ENCODE results near the gene PLOD1. TPM values are rescaled to one million over a fixed set of nuclear protein-coding genes. Genes with fewer than 3 reads are reported as not detected.

The PLOD1 gene
- total RNA-seq: 369 and 388 TPM in 2 replicates

GRCh38 chr1:11934302-11935056 lies at the start of gene PLOD1:
Gene PLOD1, plus strand, starts transcription at chr1:11934717. Its CDS starts 63 bp downstream, at chr1:11934780.

DNA sequence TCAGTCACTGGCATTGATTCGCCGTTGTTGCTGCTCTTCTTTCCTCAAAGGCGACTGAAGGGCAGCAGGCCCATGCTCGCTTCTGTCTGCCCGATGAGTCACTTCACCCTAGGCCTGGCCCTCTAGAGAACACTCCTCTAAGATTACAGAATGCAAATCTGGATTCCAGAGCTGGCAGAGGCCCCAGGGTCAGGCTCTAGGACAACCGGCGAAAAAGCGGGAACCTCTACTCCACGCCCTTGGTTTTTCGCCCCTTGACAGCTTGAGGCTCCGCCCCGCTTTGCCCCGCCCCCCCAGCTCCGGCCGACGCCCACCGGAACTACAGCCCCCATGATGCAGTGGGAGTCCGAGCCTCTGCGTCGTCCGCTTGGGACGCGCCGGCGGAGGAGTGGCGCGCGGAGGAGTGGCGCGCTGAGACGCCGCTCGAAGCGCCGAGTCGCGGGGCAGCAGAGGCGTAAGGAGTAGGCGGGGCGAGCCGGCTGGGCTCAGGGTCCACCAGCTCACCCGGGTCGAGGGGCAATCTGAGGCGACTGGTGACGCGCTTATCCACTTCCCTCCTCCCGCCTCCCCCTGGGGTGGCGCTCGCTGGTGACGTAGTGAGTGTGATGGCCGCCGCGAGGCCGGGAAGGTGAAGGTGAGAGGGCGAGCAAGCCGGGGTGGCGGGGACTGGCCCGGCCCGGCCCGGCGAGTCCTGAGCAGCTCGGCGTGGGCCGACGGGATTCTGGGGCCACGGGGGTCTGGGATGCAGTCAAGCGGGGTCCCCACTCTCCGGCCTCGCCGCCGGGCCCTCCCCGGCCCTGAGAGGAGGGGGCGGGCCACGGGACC lies 45.5 kb downstream of the PLOD1 start, which contains the start of gene MFN2:
Gene MFN2, plus strand, starts transcription at position 594 of the 825 bp plus-strand sequence. CDS start 8,725 bp downstream, outside the sequence.

Small RNA genes lying within 50 kb of the gene (small RNA-seq; reads per million reads assigned to genes)
- gene AL096840.1 (ENCODE audit: low replicate concordance) (not detected), gene RF00019 (ENCODE audit: low replicate concordance) (not detected), gene RNU5E-4P (ENCODE audit: low replicate concordance) (57.8 reads per million, percentile 98 among the genes with 10 or more reads in this experiment)

Other genes with a start within 250 kb of the PLOD1 start
- gene DRAXIN, start 243.0 kb upstream of the PLOD1 start, total RNA-seq: under 0.01 TPM in 1 of 2 replicates, not detected in the other
- gene AGTRAP, start 198.6 kb upstream of the PLOD1 start, total RNA-seq: 46.2 and 72.7 TPM in 2 replicates
- gene C1orf167, start 172.5 kb upstream of the PLOD1 start, total RNA-seq: not detected in 2 replicates
- 21.8 and 27.8 TPM in 2 replicates for gene MTHFR, start 128.8 kb upstream of the PLOD1 start, total RNA-seq
- gene CLCN6, start 128.5 kb upstream of the PLOD1 start, total RNA-seq: 15.9 and 37.4 TPM in 2 replicates
- not detected in 2 replicates for gene NPPA, start 86.9 kb upstream of the PLOD1 start, total RNA-seq
- 0.44 and 1.1 TPM in 2 replicates for gene NPPB, start 75.8 kb upstream of the PLOD1 start, total RNA-seq
- 61.5 and 124 TPM in 2 replicates for gene KIAA2013, start 8.3 kb upstream of the PLOD1 start, total RNA-seq
- 72.4 and 97.9 TPM in 2 replicates for gene MFN2, start 45.7 kb downstream of the PLOD1 start, total RNA-seq
- 28.2 and 40.2 TPM in 2 replicates for gene MIIP, start 84.8 kb downstream of the PLOD1 start, total RNA-seq
- under 0.01 and 0.14 TPM in 2 replicates for gene TNFRSF8, start 128.6 kb downstream of the PLOD1 start, total RNA-seq
- gene TNFRSF1B, start 232.3 kb downstream of the PLOD1 start, total RNA-seq: 14.2 and 53.8 TPM in 2 replicates